CD4-positive, alpha-beta T cell (primary cell): ENCODE measurements around the gene CPAMD8. TPM values are rescaled to one million over a fixed set of nuclear protein-coding genes. Genes with fewer than 3 reads are reported as not detected.

Experiments
- ATAC-seq: fragments of 200-7000 bp; cut with Tn5 transposase; one replicate; pipeline ENCODE4 v1.10.0; 2022; ENCODE audit warnings: mild to moderate bottlenecking; ENCODE audit not compliant: poor library complexity
- CTCF ChIA-PET: fragments of 350-600 bp; sonication (Branson Sonifier 250); formaldehyde crosslinking; loops from one replicate; lab custom pipeline; 2021; ENCODE audit warnings: antibody characterized with exemption, inconsistent platforms; lab: Charles Lee
- POLR2A ChIA-PET: fragments of 350-600 bp; sonication (Branson Sonifier 250); formaldehyde crosslinking; loops from one replicate; lab custom pipeline; 2021; ENCODE audit warnings: antibody characterized with exemption, inconsistent platforms; lab: Charles Lee
- DNase-seq, 14 experiments: peaks; one replicate each; pipeline ENCODE4 v3.0.0-alpha.2; 2013 to 2020; ENCODE audit warnings: mixed read lengths in 2 of 14
- H3K27ac ChIP-seq, 2 donors: one replicate each; pipeline versions ENCODE4 v1.5.1 to v1.7.0; 2013; ENCODE audit warnings: low read length in 2 of 2, low read depth in 1 of 2, mild to moderate bottlenecking in 1 of 2
- H3K27me3 ChIP-seq, 2 experiments: 1 replicate in 1 of 2; 2 replicates in 1 of 2; pipeline versions ENCODE4 v1.6.1 to v1.7.0; 2013; ENCODE audit warnings: low read length in 2 of 2, control low read depth in 1 of 2, mild to moderate bottlenecking in 1 of 2, moderate library complexity in 1 of 2; ENCODE audit not compliant: insufficient read depth in 2 of 2, control insufficient read depth in 1 of 2
- H3K36me3 ChIP-seq: one replicate; pipeline ENCODE4 v1.6.1; 2013; ENCODE audit warnings: low read length, control low read depth; ENCODE audit not compliant: insufficient read depth
- H3K4me1 ChIP-seq: one replicate; pipeline ENCODE4 v1.6.1; 2013; ENCODE audit warnings: low read length, control low read depth; ENCODE audit not compliant: insufficient read depth
- H3K4me3 ChIP-seq: one replicate; pipeline ENCODE4 v1.5.1; 2013; ENCODE audit warnings: mild to moderate bottlenecking, low read length, moderate library complexity
- H3K9me3 ChIP-seq, 2 experiments: 1 replicate in 1 of 2; 2 replicates in 1 of 2; pipeline versions ENCODE4 v1.6.1 to v1.7.0; 2013; ENCODE audit warnings: low read length in 2 of 2, mild to moderate bottlenecking in 2 of 2, control low read depth in 1 of 2, moderate library complexity in 1 of 2; ENCODE audit not compliant: control insufficient read depth in 1 of 2, insufficient read depth in 1 of 2
- H3K27ac Mint-ChIP-seq: one replicate; pipeline ENCODE4 v1.8.0; 2020; ENCODE audit warnings: mixed read lengths
- H3K27me3 Mint-ChIP-seq: one replicate; pipeline ENCODE4 v1.8.0; 2021; ENCODE audit warnings: mixed read lengths
- H3K36me3 Mint-ChIP-seq: one replicate; pipeline ENCODE4 v1.8.0; 2021; ENCODE audit warnings: low read depth, mixed read lengths
- H3K4me1 Mint-ChIP-seq: one replicate; pipeline ENCODE4 v1.8.0; 2021; ENCODE audit warnings: low read depth, mixed read lengths
- H3K4me3 Mint-ChIP-seq: one replicate; pipeline ENCODE4 v1.8.0; 2020; ENCODE audit warnings: mild to moderate bottlenecking, mixed read lengths
- H3K9me3 Mint-ChIP-seq: one replicate; pipeline ENCODE4 v1.8.0; 2020; ENCODE audit warnings: mixed read lengths
- intact Hi-C, 2 experiments: fragments of 100-400 bp; cut with DNase I in 1 of 2; cut with micrococcal nuclease in 1 of 2; formaldehyde crosslinking; loops; one replicate each; pipeline versions ENCODE4 v1.15.1 to v1.9.0; 2023 to 2025; cut with DNase I, micrococcal nuclease
- total RNA-seq, 174 experiments: library from RNA in 2 of 174; stranded (reverse) in 2 of 174; gene quantifications; one replicate each; pipeline ENCODE4 v1.2.3 and lab custom pipeline; 2021 to 2026
- TF ChIP-seq, protein P1 (sequence below): fragments of 200-600 bp; IDR thresholded peaks from one replicate; pipeline ENCODE4 v1.8.0; 2022; ENCODE audit warnings: antibody characterized with exemption, mild to moderate bottlenecking

Gene CPAMD8
- total RNA-seq, 2 experiments from 2014 or later, result 0.05 to 0.34 TPM

DNA sequence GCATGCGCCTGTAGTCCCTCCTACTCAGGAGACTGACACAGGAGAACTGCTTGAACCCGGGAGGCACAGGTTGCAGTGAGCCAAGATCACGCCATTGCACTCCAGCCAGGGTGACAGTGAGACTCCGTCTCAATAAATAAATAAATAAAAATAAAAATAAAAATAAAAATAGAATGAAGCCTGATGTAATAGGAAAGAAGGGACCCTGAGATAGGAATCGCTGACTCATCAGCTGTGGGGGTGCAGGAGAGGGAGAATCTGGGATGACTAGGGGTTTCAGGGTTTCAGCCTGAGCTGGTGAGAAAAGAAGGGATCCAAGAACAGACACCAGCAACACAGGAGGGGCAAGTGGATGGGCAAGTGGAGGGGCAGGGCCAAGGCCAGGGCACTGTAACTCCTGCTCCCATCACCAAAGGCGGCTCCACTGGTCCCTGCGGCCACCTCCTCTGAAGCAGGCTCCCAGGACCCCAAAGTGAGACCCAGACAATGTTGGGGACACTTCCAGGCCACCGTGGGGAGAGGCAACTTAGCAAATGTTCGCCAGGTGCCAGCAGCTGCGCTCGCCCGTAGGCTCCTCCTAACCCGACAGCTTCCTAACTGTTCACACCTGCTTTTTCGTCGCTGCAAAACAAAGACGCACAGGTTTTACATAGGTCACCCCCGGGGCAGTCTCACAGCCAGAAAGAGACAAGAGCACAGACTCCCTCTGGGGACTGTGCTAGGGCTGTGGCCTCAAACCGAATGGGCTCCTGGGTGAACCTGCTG lies 47.4 kb upstream of the CPAMD8 start:
- ATAC-seq (no peak), DNase-seq (peak in 5 of 14 experiments; percentile 9 to 53 (median 35))
- Mint-ChIP-seq H3K9me3 (no peaks in the 10 kb centered on the region), H3K4me1 (peaks cover 60% of the 10 kb centered on the region), H3K4me3 (peak overlapping the region; percentile 100), H3K36me3 (peaks cover 59% of the 10 kb centered on the region), H3K27ac (peak overlapping the region; percentile 92), H3K27me3 (no peaks in the 10 kb centered on the region)
- TF ChIP-seq, protein P1, sequence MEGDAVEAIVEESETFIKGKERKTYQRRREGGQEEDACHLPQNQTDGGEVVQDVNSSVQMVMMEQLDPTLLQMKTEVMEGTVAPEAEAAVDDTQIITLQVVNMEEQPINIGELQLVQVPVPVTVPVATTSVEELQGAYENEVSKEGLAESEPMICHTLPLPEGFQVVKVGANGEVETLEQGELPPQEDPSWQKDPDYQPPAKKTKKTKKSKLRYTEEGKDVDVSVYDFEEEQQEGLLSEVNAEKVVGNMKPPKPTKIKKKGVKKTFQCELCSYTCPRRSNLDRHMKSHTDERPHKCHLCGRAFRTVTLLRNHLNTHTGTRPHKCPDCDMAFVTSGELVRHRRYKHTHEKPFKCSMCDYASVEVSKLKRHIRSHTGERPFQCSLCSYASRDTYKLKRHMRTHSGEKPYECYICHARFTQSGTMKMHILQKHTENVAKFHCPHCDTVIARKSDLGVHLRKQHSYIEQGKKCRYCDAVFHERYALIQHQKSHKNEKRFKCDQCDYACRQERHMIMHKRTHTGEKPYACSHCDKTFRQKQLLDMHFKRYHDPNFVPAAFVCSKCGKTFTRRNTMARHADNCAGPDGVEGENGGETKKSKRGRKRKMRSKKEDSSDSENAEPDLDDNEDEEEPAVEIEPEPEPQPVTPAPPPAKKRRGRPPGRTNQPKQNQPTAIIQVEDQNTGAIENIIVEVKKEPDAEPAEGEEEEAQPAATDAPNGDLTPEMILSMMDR, result no peak
- intact Hi-C loops, result loop anchor here in 1 of 2 experiments (2.0 kb wide), 3 partner anchors 53 to 395 kb away; no protein-coding TSS in a partner anchor
- H3K36me3 ChIP-seq, result peaks cover 17% of the 10 kb centered on the region
- H3K4me3 ChIP-seq, result peak overlapping the region; percentile 76
- H3K27ac ChIP-seq, result peak overlapping the region; percentile 80
- peaks cover 47% of the 10 kb centered on the region for H3K4me1 ChIP-seq
- ChIA-PET CTCF (interaction anchor here (0.6 to 1.4 kb wide), 3 partner anchors 101 to 213 kb away, joined by 3 to 6 read pairs (median 3); no protein-coding TSS in a partner anchor), POLR2A (interaction anchor here (0.8 to 4.4 kb wide), 8 partner anchors 17 to 193 kb away, joined by 3 to 88 read pairs (median 6); partner anchors contain the start of genes BABAM1 and USE1)
- no peaks in the 10 kb centered on the region for H3K9me3 ChIP-seq
- H3K27me3 ChIP-seq, result no peaks in the 10 kb centered on the region

DNA sequence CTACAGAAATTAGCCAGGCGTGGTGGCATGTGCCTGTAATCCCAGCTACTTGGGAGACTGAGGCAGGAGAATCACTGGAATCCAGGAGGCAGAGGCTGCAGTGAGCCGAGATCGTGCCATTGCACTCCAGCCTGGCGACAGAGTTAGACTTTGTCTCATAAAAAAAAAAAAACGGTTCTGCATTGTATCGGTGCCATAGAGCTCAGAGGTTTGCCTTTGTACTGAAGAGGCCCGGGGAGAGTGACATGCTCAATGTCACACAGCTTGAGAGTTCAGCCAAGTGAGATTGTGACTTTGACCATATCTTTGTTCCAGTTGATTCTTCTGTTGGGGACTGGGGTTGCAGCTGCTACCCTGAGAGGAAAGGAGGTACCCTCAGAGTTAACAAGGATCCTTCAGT lies 44.3 kb upstream of the CPAMD8 start:
- H3K9me3 Mint-ChIP-seq, result no peaks in the 10 kb centered on the region
- TF ChIP-seq, protein P1, result no peak
- intact Hi-C loops, result no loop called here
- H3K36me3 Mint-ChIP-seq, result peaks cover 56% of the 10 kb centered on the region
- no peak for ATAC-seq
- H3K27me3 Mint-ChIP-seq, result no peaks in the 10 kb centered on the region
- ChIA-PET CTCF (no interaction called here), POLR2A (no interaction called here)
- H3K4me1 Mint-ChIP-seq, result peaks cover 43% of the 10 kb centered on the region
- no peak overlapping the region for H3K27ac ChIP-seq
- no peak for DNase-seq
- no peak overlapping the region for H3K4me3 ChIP-seq
- H3K4me3 Mint-ChIP-seq, result no peak overlapping the region
- no peaks in the 10 kb centered on the region for H3K9me3 ChIP-seq
- peaks cover 24% of the 10 kb centered on the region for H3K36me3 ChIP-seq
- H3K27ac Mint-ChIP-seq, result no peak overlapping the region
- no peaks in the 10 kb centered on the region for H3K27me3 ChIP-seq
- peaks cover 27% of the 10 kb centered on the region for H3K4me1 ChIP-seq

DNA sequence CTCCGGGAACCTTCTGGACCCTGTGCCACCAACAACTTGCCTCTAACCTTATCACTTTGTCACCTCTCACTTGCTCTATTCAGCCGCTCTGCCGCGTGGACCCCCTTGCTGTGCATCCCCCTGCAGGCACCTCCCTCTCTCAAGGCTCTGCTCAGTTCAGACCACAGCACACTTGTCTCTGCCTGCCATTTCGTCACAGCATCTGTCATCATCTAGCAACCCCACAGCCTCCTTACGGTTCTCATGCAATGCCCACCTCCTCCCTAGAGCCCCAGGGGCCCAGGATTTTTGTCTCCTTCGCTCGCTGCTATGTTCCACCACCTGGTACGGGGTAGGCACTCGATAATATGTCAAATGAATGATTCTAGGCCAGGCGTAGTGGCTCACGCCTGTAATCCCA lies 43.8 kb upstream of the CPAMD8 start:
- TF ChIP-seq, protein P1, result no peak
- Mint-ChIP-seq H3K4me1 (peaks cover 43% of the 10 kb centered on the region), H3K36me3 (peaks cover 53% of the 10 kb centered on the region), H3K27ac (no peak overlapping the region), H3K27me3 (no peaks in the 10 kb centered on the region), H3K4me3 (no peak overlapping the region), H3K9me3 (no peaks in the 10 kb centered on the region)
- ChIA-PET POLR2A (no interaction called here), CTCF (no interaction called here)
- Histone ChIP-seq H3K27ac (no peak overlapping the region), H3K36me3 (peaks cover 24% of the 10 kb centered on the region), H3K4me3 (no peak overlapping the region), H3K4me1 (peaks cover 29% of the 10 kb centered on the region), H3K27me3 (no peaks in the 10 kb centered on the region), H3K9me3 (no peaks in the 10 kb centered on the region)
- no peak for DNase-seq
- intact Hi-C loops, result no loop called here
- no peak for ATAC-seq
